Measurements from ENCODE around the gene KRTAP10-10.
"Not testable (repeated sequence)": the region's sequence is repeated elsewhere in the genome, so short reads cannot be mapped to it uniquely, and the experiment has no call there.

The KRTAP10-10 gene

DNA sequence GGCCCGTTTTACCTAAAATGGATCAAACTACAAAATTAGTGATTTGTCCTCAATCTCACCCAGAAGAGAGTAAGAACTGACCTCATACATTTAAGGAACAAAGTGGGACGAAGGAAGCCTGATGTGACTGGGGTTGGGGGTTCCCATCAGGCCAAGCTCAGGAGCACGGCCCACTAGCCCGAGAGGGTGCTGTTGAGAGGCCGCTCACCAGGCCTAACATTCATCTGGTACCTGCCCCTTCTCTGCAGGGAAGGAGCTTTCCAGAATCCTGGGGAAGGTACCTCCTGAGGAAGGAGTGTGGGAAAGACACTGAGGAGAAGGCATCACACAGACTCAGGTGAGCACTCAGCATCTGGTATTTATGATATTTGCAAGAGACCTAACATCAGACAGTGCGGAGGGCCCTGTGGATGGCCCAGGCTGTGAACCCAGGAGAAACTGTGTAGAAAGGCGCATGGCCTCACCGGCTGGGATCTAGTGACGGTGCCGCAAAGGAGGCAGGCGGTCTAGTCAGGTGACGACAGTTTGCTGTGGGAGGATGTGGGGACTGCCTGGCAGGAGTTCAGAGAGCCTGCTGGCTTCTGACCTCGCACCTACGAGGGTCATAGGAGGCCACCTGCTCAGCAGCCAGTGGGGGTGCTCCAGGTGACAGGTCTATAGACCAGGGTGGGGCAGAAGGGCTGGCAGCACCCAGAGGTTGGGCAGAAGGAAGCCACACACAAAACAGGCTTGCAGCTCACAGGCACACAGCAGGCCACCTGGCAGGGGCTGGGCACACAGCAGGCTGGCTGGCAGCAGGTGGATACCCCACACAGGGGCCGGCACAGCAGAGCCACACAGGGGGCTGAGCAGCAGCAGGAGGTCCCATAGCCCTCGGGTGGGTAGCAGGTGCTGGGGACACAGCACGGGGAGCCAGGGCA, 16.8 kb downstream of the KRTAP10-10 start:
- no peak for DNase-seq

DNA sequence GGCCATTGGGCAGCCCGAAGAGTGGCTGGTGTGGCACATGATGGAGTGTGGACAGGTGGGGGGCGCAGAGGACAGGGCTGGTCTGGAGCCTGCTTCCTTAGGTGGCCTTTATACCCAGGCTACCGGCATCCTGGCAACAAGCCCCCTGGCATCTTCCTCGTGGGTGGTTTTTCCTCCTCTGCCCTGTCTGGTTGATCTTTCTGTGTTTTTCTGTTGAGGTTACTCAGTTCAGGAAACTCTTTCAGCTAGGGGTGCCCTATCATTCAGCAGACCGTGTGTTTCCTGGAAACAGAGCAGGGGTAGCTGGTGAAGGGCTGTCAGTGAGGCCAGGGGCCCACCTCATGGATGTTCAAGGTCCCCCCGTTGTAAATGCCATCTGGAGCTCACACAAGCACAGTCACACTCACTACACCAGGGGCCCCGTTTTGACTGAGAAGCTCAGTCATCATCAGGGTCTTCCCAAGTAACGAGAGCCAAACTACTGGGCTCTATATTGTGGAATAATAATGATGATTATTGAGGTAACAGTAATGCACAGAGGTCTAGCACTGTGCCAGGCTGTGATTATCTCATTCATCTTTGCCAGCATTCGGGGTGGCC, 17.5 kb downstream of the KRTAP10-10 start, which contains the start of gene KRTAP12-4:
KRTAP12-4 (minus strand) TSS at position 84 of the 600 bp plus-strand sequence; CDS start at position 39, 45 bp downstream.
- DNase-seq = no peak

GRCh38 chr21:44656868-44657267, 19.7 kb downstream of the KRTAP10-10 start:
- DNase-seq = no peak

GRCh38 chr21:44657635-44658540, 20.7 kb downstream of the KRTAP10-10 start, which contains the start of gene KRTAP12-3:
KRTAP12-3 (plus strand) TSS chr21:44657932; CDS start chr21:44657980, 48 bp downstream.
- DNase-seq = no peak

DNA sequence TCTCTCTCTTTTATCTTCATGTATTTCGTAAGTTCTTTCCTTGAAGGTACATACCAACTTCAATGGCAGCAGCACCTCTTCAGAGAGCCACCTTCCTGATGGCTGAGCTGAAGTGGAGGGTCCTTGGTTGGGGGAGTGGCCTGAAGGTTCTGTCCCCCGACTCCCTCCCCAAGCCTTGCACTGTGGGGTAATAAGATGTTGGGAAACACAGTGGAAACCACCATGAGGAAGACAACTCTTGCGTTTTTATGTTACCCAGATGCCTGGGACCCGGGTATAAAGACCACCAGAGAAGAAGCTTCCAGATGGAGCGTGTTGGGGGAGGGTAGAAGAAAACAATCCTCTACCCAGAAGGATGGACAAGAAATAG, 21.4 kb downstream of the KRTAP10-10 start:
- DNase-seq = no peak

DNA sequence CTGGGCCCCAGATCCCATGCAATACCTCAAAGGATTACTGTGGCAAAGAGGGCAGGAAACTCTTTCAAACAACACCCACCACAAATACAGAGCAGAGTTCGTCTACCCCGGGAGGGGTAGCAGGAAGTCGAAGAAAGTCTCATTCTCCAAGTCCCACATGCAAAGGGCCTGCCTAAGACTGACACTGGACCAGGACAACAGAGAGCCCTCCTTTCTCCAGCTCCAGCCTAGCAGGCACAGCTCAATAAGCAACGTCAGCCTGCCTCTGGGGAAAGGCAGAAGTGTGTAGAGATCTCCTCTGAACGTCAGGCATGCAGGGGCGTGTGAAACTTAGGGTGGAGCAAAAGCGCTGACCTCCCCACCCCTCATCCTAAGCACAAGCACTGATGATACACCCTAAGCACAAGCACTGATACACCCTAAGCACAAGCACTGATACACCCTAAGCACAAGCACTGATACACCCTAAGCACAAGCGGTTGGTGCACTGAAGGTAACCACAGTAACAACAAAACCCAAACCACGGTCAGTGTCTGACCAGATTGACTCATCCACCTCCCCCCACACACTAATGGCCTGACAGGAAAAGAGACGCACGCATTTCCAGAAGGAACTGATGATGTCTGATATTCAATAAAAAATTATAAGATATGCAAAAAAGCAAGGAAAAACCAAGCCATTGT, 21.9 kb downstream of the KRTAP10-10 start:
- no peak for DNase-seq

- not testable (repeated sequence) for DNase-seq
These were observed 24.4 kb downstream of the KRTAP10-10 start for GRCh38 chr21:44661567-44661966.

GRCh38 chr21:44664691-44665090, 27.5 kb downstream of the KRTAP10-10 start:
- DNase-seq = no peak

GRCh38 chr21:44666401-44667320, 29.5 kb downstream of the KRTAP10-10 start, which contains the start of gene KRTAP12-2:
KRTAP12-2 (minus strand) TSS chr21:44666927; CDS start chr21:44666886, 41 bp downstream.
- DNase-seq = no peak

GRCh38 chr21:44667612-44668011, 30.5 kb downstream of the KRTAP10-10 start:
- no peak for DNase-seq

DNA sequence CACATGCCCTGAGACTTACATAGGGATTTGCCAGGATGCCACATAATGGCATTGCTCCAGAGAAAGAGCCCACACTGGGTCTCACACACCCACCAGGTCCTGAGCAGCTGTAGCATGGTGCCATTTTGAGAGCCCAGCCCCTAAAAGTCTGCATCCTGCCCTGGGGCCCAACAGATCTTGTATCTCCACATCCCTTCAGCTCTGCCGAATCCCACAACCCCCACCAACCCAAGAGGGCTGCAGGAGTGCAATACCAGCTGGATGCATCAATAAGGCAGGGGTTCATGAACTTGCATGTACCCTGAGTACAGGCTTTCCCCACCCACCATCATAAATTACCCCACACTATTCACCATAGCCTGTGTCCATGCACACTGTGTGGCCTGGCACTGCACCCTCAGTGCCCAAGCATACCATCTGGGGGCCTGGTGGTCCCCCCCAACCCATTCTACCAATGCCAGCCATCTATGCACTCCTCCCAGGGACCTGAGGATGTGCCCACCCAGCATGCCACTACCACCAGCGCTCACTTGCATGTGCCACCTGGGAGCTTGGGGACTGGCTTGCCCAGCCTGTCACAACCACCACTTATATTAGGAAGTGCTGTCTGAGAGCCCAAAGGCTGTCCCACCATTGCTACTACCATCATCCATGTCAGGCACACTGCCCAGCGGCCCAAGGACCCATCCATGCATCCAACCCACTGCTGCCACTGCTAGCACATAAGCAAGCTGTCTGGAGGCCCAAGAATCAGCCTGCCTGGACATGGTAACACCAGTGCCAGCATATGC, 33.7 kb downstream of the KRTAP10-10 start:
- no peak for DNase-seq

DNA sequence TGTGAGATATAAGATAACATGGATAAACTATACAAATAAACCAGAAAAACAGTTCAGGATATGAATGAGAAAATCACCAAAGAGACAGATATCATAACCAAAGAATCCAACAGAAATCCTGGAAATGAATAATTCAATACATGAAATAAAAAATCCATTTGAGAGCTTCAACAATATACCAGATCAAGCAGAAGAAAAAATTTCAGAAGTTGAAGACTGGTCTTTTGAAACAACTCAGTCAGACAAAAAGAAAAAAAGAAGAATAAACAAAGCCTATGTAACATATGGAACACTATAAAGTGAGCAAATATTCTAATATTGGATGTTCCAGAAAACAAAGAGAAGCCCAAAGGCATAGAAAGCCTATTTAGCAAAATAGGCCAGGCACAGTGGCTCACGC, 34.8 kb downstream of the KRTAP10-10 start:
- DNase-seq = no peak

GRCh38 chr21:44677881-44678280, 40.7 kb downstream of the KRTAP10-10 start:
- DNase-seq = no peak

DNA sequence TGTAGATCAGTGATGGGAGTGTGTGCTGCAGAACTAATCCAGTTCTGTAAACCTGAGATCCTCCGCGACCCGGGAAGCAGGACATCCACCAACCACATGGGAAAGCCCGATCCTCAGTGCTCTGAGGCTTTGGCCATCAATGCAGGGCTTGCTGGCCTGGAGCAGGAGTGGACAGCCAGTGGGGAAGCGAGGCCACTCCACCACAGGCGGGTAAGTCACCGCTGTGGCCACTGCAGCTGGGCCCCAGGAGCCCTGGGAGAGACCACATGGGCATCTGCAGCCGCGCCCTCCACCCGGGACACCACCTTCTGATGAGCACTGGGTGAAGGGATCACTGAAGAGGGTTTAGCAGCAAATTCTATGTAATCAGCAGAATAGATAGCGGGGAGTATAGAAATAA, 44.0 kb downstream of the KRTAP10-10 start:
- DNase-seq = no peak

GRCh38 chr21:44681861-44682579, 44.9 kb downstream of the KRTAP10-10 start, which contains the start of gene KRTAP12-1:
KRTAP12-1 (minus strand) TSS chr21:44682163; CDS start chr21:44682123, 40 bp downstream.
- no peak for DNase-seq

GRCh38 chr21:44682580-44683151, 45.5 kb downstream of the KRTAP10-10 start:
- no peak for DNase-seq

- DNase-seq = no peak
These were observed 46.9 kb downstream of the KRTAP10-10 start for GRCh38 chr21:44684077-44684476.

GRCh38 chr21:44684483-44684882, 47.3 kb downstream of the KRTAP10-10 start:
- DNase-seq = no peak

- DNase-seq = not testable (repeated sequence)
These were observed 47.9 kb downstream of the KRTAP10-10 start for GRCh38 chr21:44685050-44685449.
